MM.1S (cell line): ENCODE measurements around the gene ARL5C.

Experiments
- CTCF ChIP-seq: fragments of 300-600 bp; sonication (generic); IDR thresholded peaks from 2 replicates; pipeline ENCODE4 v1.5.1; 2016; ENCODE audit warnings: antibody characterized with exemption, low read length, mixed read lengths
- EZH2 ChIP-seq: fragments of 300-600 bp; sonication (generic); optimal IDR thresholded peaks from 2 replicates; pipeline ENCODE3; 2017; ENCODE audit warnings: low read depth, mild to moderate bottlenecking, antibody characterized with exemption, low read length, mixed read lengths
- EZH2phosphoT487 ChIP-seq: fragments of 300-600 bp; sonication (generic); IDR thresholded peaks from 2 replicates; pipeline ENCODE4 v1.6.1; 2018; ENCODE audit warnings: antibody characterized with exemption, low read length

GRCh38 chr17:39191750-39192510, 26.0 kb upstream of the ARL5C start:
- TF ChIP-seq CTCF (no peak), EZH2 (no peak), EZH2phosphoT487 (no peak)
